GM12801 (cell line): Measurements from ENCODE around the gene COX5A.

Source experiments
- TF ChIP-seq, protein P1 (sequence below): IDR thresholded peaks from one replicate; pipeline ENCODE4 v1.5.1; 2011; ENCODE audit warnings: control low read depth; ENCODE audit not compliant: insufficient read length; ENCODE audit errors: extremely low read depth

COX5A gene

GRCh38 chr15:74889883-74890664 is 47.8 kb downstream of the COX5A start, which contains the start of gene MPI:
TSS of gene MPI (plus strand) at chr15:74890042. CDS start at chr15:74890074, 32 bp downstream.
- TF ChIP-seq, protein P1, sequence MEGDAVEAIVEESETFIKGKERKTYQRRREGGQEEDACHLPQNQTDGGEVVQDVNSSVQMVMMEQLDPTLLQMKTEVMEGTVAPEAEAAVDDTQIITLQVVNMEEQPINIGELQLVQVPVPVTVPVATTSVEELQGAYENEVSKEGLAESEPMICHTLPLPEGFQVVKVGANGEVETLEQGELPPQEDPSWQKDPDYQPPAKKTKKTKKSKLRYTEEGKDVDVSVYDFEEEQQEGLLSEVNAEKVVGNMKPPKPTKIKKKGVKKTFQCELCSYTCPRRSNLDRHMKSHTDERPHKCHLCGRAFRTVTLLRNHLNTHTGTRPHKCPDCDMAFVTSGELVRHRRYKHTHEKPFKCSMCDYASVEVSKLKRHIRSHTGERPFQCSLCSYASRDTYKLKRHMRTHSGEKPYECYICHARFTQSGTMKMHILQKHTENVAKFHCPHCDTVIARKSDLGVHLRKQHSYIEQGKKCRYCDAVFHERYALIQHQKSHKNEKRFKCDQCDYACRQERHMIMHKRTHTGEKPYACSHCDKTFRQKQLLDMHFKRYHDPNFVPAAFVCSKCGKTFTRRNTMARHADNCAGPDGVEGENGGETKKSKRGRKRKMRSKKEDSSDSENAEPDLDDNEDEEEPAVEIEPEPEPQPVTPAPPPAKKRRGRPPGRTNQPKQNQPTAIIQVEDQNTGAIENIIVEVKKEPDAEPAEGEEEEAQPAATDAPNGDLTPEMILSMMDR, result no peak

DNA sequence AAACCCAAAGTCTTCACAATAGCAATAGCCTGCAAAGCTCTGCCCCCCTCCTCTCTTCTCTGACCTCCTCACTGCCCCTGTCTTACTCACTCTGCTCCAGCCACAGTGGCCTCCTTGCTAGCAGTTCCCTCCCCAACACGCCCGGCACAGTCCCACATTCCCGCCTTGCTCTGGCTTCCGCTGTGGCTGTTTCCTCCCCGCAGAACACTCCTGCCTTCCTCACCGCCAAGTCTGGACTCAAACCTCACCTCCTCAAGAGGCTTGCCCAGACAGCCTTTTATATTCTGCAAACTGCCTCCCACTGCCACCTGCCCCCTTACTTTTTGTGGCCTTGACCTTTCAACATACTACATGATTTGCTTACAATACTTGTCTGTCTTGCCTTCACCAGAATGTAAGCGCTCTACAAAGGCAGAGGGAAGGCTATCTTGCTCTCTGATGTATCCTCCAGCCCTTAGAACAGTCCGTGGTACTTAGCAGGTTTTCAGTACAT is 48.4 kb downstream of the COX5A start:
- TF ChIP-seq, protein P1, result no peak

GRCh38 chr15:74888716-74889115 is 49.2 kb downstream of the COX5A start:
- TF ChIP-seq, protein P1, result no peak

GRCh38 chr15:74885461-74885860 is 52.4 kb downstream of the COX5A start:
- TF ChIP-seq, protein P1, result no peak

- TF ChIP-seq, protein P1, result no peak
Measured at GRCh38 chr15:74884428-74885223, 53.2 kb downstream of the COX5A start.

GRCh38 chr15:74882528-74882927 is 55.3 kb downstream of the COX5A start:
- TF ChIP-seq, protein P1, result no peak

- TF ChIP-seq, protein P1, result no peak
Measured at GRCh38 chr15:74878273-74878672, 59.6 kb downstream of the COX5A start.
